ENCODE results near the gene GDI1. TPM values are rescaled to one million over a fixed set of nuclear protein-coding genes. Genes with fewer than 3 reads are reported as not detected.

Gene GDI1
- total RNA-seq, 1 experiment from 2014 or later = 137 TPM

- POLR2A ChIA-PET (ENCODE audit: low non-redundant PET) = interaction anchor here (0.5 kb wide), 1 partner anchor 22 kb away, joined by 3 read pairs; no protein-coding TSS in a partner anchor
Observed at GRCh38 chrX:154403192-154403591, 33.8 kb upstream of the GDI1 start.

DNA sequence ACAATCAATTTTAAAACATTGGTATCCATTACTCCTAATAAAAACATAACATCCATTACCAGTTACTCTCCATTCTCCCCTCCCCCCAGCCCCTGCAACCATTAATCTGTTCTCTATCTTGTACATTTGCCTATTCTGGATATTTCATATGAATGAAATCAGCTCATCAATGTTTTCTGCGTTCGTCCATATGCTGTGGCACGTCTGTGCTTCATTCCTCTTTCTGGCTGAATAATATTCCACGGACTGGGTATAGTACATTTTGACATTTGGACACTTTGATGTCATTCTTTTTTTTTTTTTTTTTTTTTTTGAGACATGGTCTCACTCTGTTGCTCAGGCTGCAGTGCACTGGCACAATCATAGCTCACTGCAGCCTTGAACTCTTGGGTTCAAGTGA is 33.1 kb upstream of the GDI1 start:
- intact Hi-C loops (cut with micrococcal nuclease; ENCODE audit: unreplicated experiment) = no loop called here
- TF ChIP-seq CTCF (conservative IDR thresholded peaks at IDR 0.05; ENCODE audit: low read depth, low read length) = no peak
- no peak for TF ChIP-seq EZH2 (IDR thresholded peaks at IDR 0.05; ENCODE audit: borderline replicate concordance, low read depth, low read length, poor library complexity, severe bottlenecking)
- BruUV-seq (replicated peaks) = no TSS peak
- POLR2A ChIA-PET (ENCODE audit: low non-redundant PET) = interaction anchor here (0.7 kb wide), 1 partner anchor 352 kb away, joined by 10 read pairs; no protein-coding TSS in a partner anchor
- CTCF ChIA-PET = no interaction called here
- DNase-seq (ENCODE audit: low spot score) = no peak
- Histone ChIP-seq H3K9me3 (ENCODE audit: low read depth, low read length, poor library complexity, severe bottlenecking) (no peaks in the 10 kb centered on the region), H3K36me3 (ENCODE audit: insufficient read depth, low read length, poor library complexity, severe bottlenecking) (peaks cover 24% of the 10 kb centered on the region), H3K27ac (ENCODE audit: low read depth, low read length, poor library complexity, severe bottlenecking) (no peak overlapping the region), H3K4me3 (ENCODE audit: low read depth, low read length, poor library complexity, severe bottlenecking) (no peak overlapping the region), H3K4me1 (ENCODE audit: insufficient read depth, low read length, poor library complexity, severe bottlenecking) (no peaks in the 10 kb centered on the region), H3K27me3 (replicated peaks; ENCODE audit: insufficient read depth, low read depth, low read length, poor library complexity) (no peaks in the 10 kb centered on the region)

More at GRCh38 chrX:154403192-154403591, 33.8 kb upstream of the GDI1 start:
- Histone ChIP-seq H3K9me3 (ENCODE audit: low read depth, low read length, poor library complexity, severe bottlenecking) (no peaks in the 10 kb centered on the region), H3K36me3 (ENCODE audit: insufficient read depth, low read length, poor library complexity, severe bottlenecking) (peaks cover 25% of the 10 kb centered on the region), H3K4me1 (ENCODE audit: insufficient read depth, low read length, poor library complexity, severe bottlenecking) (no peaks in the 10 kb centered on the region), H3K27ac (ENCODE audit: low read depth, low read length, poor library complexity, severe bottlenecking) (no peak overlapping the region), H3K27me3 (replicated peaks; ENCODE audit: insufficient read depth, low read depth, low read length, poor library complexity) (no peaks in the 10 kb centered on the region), H3K4me3 (ENCODE audit: low read depth, low read length, poor library complexity, severe bottlenecking) (no peak overlapping the region)
- TF ChIP-seq CTCF (conservative IDR thresholded peaks at IDR 0.05; ENCODE audit: low read depth, low read length) = no peak
- no peak for TF ChIP-seq EZH2 (IDR thresholded peaks at IDR 0.05; ENCODE audit: borderline replicate concordance, low read depth, low read length, poor library complexity, severe bottlenecking)
- no peak for DNase-seq (ENCODE audit: low spot score)
- no TSS peak for BruUV-seq (replicated peaks)
- intact Hi-C loops (cut with micrococcal nuclease; ENCODE audit: unreplicated experiment) = no loop called here
- CTCF ChIA-PET = no interaction called here

DNA sequence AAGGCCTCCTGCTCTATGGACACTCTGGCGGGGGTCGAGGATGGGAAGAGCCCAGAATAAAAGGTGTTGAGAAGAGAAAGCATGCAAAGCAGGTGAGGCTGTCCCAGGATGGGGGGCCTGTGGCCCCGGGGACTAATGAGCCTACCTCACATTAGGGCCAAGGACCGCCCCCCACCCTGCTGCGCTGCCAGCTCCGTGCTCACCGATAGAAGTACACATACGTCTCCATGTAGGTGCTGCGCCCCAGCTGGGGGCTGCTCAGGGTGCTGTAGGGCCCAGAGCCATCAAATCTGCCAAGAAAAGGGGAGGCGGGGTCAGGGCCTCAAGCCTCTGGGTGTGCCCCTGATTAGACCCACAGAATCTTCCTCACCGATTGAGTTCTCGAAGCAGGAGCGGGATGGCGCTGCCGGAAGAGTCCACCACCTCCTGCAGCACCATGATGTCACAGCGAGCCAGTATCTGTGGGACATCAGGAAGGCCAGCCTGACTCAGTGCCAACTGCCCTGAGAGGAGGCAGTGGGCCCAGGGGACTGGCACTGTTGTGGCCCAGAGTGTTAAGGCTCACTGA is 32.2 kb upstream of the GDI1 start:
- Histone ChIP-seq H3K9me3 (ENCODE audit: low read depth, low read length, poor library complexity, severe bottlenecking) (no peaks in the 10 kb centered on the region), H3K27me3 (replicated peaks; ENCODE audit: insufficient read depth, low read depth, low read length, poor library complexity) (no peaks in the 10 kb centered on the region), H3K4me3 (ENCODE audit: low read depth, low read length, poor library complexity, severe bottlenecking) (no peak overlapping the region), H3K27ac (ENCODE audit: low read depth, low read length, poor library complexity, severe bottlenecking) (no peak overlapping the region), H3K36me3 (ENCODE audit: insufficient read depth, low read length, poor library complexity, severe bottlenecking) (peaks cover 15% of the 10 kb centered on the region), H3K4me1 (ENCODE audit: insufficient read depth, low read length, poor library complexity, severe bottlenecking) (no peaks in the 10 kb centered on the region)
- TF ChIP-seq CTCF (conservative IDR thresholded peaks at IDR 0.05; ENCODE audit: low read depth, low read length) (no peak), EZH2 (IDR thresholded peaks at IDR 0.05; ENCODE audit: borderline replicate concordance, low read depth, low read length, poor library complexity, severe bottlenecking) (no peak)
- no TSS peak for BruUV-seq (replicated peaks)
- intact Hi-C loops (cut with micrococcal nuclease; ENCODE audit: unreplicated experiment) = no loop called here
- DNase-seq (ENCODE audit: low spot score) = no peak
- ChIA-PET CTCF (no interaction called here), POLR2A (ENCODE audit: low non-redundant PET) (no interaction called here)

Data from A673 (cell line).